Activated CD4-positive, alpha-beta T cell treated with anti-CD3 and anti-CD28 coated beads, Interleukin-2, amount 50 U/mL, for 4 hours (primary cell): Measurements from ENCODE around the gene TECTA.

Experiments used
- DNase-seq, 2 experiments: peaks; one replicate each; pipeline ENCODE4 v3.0.0-alpha.2; 2020

The TECTA gene

GRCh38 chr11:121180183-121180582 lies 79.1 kb downstream of the TECTA start:
- no peak for DNase-seq

DNA sequence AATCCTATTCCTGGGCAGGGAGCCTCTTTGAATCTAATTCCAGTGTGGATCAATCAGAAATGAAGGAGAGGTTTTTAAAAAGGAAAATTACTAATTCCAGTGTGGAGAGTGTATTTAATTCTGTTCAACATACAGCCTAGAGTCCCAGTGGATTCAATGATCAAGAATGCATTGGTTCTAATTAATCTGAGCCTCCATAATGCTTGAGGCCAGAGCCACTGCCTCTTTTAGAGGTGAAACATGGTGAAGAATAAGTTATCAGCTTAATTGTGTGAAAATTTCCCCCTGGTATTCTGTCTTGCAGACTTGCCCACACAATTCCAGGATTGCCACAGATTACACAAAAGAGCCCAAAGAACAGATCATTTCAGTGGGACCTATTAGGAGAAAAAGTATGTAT lies 87.7 kb downstream of the TECTA start:
- no peak for DNase-seq

DNA sequence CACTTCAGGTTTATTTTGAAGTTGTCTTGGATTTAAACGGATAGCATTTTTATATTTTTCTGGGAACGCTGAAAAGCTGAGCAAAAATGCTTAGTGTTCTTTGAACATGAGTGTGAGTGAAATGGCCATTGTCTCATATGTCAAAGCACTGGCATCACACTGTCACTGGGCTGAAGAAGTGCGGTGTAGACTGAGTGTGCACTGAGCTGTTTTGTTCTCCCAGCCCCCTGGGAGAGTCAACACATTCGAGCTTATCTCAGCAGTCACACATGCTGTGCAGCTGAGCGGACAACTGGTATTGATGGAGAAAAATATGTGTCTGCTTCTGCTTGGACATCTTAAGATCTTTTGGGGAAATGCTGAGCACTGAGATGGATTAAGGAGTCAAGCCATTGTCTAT lies 90.8 kb downstream of the TECTA start:
- DNase-seq = no peak

DNA sequence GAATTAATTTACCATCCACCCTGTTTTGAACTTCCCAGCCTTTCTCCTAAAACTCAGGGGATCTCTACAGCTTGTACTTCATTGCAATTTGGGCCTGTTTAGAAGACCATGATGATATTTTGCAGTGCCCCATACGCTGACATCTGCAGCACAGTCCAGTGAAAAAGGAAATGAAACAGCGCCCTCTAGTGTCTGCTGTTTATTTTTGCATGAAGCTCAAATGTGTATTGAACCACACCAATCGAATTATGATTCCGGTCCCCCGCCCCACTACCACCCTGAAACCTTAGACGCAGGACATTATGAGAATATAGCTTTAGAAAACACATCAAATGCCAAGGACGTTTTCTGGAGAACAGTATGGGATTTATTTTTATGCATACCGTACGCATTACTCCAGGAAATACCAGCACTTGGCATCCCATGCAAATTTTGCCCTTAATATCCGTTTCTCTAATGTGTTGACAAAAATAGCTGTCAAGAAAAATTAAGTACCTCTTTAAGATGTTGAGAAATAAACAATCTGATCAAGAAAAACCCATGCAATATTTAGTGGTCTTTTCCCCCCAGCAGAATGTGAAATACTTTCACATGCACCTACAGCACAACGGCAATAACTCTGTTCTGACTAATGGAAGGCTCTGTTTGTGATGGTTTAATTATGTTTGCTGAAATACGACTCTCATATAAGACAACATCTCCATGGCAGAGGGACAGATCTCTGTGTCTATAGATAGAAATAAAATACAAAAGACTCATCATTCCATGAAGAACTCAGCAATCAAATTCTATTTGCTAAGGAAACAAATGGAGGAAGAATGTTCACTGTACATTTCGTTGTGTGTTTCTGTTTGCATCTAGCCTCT lies 93.9 kb downstream of the TECTA start:
- DNase-seq = peak; percentile 17 to 21

DNA sequence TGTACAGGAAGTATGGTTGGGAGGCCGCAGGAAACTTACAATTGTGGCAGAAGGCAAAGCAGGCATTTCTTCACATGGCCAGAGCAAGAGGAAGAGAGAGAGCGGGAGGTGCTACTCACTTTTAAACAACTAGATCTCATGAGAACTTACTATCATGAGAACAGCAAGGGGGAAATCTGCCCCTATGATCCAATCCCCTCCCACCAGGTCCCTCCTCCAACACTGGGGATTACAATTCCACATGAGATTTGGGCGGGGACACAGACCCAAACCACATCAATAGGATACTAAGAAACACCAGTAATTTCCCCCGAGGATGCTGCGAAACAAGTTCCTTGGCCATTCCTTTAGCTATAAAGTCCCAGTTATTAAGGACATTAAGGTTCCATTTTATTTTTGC lies 97.4 kb downstream of the TECTA start:
- DNase-seq = no peak

DNA sequence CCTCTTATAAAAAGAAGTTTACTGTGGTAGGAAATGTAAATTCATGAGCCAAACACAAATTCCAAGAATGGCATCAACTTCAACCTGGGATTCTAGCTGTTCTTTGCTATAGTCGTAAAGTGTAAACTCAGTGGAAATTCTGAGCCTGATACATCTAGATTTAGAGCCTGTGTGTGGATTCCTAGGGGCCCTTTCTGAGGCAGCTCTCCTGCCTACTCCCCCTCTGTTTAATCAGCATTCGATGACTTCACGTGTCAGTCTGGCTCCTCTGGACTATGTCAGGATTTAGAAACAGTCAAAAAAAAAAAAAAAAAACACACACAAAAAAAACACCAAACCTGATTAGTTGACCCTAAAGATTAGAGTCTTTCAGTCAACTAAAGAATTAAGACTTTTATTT lies 98.5 kb downstream of the TECTA start:
- DNase-seq = no peak

GRCh38 chr11:121206810-121207209 lies 105.8 kb downstream of the TECTA start:
- DNase-seq = no peak

DNA sequence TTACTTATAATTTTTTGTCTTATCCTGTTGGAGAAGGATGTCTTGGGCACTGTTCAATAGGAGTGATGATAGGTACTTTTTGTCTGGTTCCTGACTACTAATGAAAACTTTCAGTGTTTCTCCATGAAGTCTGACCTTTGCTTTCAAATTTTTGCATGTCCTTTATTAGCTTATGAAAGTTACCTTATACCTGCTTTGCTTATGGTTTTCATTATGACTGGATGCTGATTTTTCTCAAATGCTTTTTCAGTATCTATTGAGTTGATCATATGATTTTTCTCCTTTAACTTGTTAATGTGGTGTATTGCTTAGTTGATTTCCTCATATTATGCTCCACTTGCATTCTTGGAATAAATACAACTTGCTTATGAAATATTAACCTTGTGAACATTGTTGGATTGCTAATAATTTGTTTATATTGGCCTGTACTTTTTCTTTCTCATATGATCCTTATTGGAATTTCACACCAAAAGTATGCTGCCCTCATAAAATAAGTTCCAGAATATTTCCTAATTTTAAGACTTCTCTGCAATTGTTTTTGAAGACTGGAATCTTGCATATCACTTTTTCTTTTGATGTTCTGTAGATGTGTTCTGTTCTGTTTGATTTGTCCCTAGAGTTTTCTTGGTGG lies 106.6 kb downstream of the TECTA start:
- DNase-seq = no peak

DNA sequence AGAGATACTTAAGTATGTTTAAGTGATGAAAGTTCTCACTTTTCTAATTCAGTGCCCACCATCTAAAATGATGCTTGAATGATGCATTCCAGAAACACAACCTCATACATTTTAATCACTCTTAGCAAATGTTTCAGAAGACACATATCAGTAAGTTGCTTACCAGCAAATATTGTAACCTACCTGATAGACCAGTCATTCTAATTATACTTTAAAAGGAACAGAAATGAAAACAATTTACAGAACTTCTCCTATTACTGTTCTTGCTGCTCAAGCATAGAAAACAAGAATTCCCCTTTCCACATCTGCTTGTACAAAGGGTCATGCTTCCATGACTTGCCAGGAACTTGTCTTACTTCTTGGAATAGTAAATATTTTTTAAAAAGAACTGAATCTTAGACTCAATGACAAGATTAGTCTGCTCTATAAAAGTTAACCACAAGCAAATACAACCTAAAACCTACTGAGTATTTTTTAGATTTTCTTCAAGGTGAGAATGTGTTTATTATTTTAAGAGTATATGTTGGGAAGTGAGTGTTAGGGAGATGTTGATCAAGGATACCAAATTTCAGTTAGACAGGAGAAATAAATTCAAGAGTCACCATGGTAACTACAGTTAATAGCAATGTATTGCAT lies 109.5 kb downstream of the TECTA start:
- DNase-seq = no peak

- no peak for DNase-seq
These were observed 110.6 kb downstream of the TECTA start for GRCh38 chr11:121211626-121212025.

DNA sequence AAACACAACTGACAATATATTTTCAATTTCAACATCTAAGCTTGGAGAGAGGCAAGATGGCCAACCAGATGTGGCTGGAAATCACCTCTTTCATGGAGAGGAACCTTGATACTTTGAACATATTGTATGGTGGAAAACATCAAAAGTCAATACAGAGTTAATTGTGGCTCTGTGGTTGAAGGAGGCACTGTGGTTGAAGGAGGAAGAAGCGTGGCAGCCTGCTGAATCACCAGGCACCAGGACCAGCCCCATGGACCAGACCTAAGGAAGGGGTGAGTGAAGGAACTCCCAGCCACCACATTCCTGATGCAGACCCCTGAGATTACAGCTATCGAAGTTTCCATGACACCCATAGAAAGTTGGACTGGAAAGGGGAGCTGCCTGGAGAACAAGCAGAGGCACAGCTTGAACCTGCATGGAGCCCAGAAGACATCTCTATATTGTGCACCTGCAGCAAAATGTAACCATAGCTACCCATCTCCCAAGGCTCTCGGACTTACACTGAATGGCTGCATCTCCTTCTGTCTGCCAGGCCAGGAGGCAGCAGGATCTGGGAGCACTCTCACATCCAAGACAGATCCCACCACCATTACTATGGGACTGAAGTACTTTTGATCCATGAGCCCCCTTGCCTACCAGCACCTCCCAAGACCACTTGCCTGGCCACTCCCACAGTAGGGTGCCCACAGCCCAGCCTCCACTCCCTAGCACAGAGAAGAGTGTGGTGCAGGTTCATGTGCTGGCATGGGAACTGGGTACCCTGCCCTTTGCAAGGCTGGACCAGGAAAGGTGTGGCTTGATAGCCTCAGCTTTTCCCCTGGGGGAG lies 111.7 kb downstream of the TECTA start:
- DNase-seq = no peak

- DNase-seq = no peak
These were observed 112.4 kb downstream of the TECTA start for GRCh38 chr11:121213362-121213893.

- DNase-seq = no peak
These were observed 113.8 kb downstream of the TECTA start for GRCh38 chr11:121214861-121215260.

DNA sequence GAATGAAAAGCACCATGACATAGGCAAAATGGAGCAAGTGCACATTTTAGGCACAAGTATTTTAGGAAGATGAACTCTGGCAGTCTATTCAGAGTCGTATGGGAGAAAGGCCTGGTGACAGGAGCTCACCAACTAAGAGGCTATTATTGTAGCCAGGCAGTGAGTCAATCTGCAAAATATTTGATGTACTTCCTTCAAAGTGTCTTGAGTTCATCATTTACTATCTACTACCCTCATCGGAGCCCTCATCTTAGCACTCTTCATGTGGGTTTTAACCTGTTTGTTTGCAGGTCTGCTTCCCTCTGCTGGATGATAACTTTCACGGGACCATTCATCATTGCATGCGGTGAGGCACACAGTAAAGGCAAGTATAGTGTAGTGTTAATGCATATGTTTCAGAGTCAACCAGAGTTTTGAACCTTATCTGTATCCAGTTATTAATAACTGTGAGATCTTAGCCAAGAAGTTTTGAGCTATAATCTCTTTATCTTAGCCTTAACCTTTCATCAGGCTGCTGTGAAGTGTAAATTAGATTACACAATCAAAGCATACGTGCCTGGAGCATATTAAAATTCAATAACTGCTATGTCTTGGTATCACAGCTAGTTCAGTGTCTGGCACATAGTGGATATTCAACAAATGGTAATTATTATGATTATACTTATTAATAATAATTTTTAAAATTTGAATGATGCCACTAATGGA lies 120.6 kb downstream of the TECTA start:
- no peak for DNase-seq

DNA sequence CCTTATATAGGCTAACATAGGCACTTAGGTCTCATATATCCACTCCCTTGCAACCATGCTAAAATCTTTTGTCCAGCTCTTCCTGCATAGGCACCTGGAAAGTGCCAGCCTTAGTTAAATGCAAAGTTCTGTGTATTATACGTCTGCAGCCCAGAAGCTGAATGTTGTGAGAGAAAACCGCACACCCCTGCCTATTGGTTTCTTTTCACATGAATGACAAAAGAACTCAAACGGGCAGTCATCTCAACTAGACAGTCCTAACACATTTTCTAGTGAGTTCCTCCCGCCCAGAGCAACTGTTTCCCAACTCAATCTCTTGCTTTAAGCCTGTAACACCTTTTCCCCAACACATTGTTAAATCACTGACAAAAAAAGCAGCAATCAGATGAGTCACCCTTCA lies 122.1 kb downstream of the TECTA start:
- DNase-seq = no peak

DNA sequence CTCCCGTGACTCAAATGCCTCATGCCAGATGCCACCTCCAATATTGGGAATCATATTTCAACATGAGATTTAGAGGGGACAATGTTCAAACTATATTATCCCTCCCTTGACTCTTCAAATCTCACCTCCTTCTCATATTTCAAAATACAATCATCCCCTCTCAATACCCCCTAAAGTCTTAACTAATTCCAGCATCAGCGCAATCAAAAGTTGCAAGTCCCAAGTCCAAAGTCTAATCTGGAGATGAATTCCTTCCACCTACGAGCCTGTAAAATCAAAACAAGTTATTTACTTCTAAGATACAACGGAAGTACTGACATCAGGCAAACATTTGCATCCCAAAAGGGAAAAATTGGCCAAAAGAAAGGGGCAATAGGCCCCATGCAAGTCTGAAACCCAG lies 124.3 kb downstream of the TECTA start:
- DNase-seq = no peak

GRCh38 chr11:121226415-121227263 lies 125.6 kb downstream of the TECTA start:
- DNase-seq = no peak

DNA sequence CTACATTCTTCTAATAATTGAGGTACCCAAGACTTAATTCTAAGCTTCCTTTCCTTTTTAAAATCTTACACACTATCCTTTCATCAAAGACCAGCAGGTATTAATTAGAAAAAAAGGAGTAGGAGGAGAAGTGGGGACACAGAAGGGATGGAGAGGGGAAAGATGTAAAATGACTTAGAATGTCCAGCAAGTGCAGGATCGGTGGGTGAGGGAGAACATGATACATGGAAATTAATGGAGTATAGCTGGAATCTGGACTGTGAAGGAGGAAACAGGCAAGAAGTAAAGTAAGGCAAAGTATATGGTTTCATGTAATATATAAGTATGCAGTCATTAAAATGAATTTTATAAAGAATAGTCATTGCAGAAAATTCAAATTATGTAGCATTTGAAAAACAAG lies 127.8 kb downstream of the TECTA start:
- no peak for DNase-seq

- DNase-seq = no peak
These were observed 128.6 kb downstream of the TECTA start for GRCh38 chr11:121229495-121230215.

GRCh38 chr11:121231576-121232278 lies 130.7 kb downstream of the TECTA start:
- DNase-seq = no peak
